COLO829 (cell line): Measurements from ENCODE around the gene SMCHD1.

ENCODE experiments used
- DNase-seq: peaks from one replicate; pipeline ENCODE4 v3.0.0; 2012; ENCODE audit warnings: low spot score

Gene SMCHD1

DNA sequence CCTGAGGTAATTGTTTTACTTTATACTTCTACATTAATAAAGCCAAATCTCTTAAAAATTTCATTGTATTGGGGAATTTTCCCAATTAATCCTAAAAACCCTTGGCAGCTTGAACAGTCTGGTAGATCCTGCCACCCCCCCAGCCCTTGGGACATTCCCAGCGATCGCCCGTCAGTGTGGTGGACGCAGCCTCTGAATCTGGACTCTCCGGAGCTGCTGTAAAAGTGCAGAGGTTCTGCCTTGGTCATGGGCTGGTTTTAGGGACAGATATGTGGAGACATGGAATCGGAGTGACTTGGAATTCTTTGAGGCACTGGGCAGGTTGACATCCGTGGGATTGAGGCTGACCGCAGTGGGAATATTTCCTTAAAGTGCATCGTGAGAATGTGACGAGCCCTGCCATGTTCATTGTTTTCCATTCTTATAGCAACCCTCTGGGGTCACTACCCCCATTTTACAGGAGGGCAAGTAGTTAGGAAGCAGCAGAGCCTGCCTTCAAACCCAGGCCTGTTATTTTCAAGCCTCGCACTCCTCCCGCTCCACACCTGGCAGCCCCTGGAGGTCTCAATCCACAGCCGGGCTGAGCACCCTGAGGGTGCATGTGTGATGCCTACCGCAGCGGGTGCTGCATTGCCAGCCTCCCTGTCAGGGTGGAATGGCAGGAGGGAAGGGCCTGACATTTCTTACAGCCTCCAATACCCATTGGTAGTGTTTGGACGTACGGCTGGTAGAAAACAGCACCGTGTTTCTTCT lies 197.8 kb downstream of the SMCHD1 start:
- DNase-seq, result no peak

GRCh38 chr18:2853926-2854664 lies 198.6 kb downstream of the SMCHD1 start:
- no peak for DNase-seq
